ENCODE measurements around the gene PRPF40A. TPM values are rescaled to one million over a fixed set of nuclear protein-coding genes. Genes with fewer than 3 reads are reported as not detected.
"Not testable (repeated sequence)": the region's sequence is repeated elsewhere in the genome, so short reads cannot be mapped to it uniquely, and the experiment has no call there.

PRPF40A gene
- total RNA-seq: 105 TPM

DNA sequence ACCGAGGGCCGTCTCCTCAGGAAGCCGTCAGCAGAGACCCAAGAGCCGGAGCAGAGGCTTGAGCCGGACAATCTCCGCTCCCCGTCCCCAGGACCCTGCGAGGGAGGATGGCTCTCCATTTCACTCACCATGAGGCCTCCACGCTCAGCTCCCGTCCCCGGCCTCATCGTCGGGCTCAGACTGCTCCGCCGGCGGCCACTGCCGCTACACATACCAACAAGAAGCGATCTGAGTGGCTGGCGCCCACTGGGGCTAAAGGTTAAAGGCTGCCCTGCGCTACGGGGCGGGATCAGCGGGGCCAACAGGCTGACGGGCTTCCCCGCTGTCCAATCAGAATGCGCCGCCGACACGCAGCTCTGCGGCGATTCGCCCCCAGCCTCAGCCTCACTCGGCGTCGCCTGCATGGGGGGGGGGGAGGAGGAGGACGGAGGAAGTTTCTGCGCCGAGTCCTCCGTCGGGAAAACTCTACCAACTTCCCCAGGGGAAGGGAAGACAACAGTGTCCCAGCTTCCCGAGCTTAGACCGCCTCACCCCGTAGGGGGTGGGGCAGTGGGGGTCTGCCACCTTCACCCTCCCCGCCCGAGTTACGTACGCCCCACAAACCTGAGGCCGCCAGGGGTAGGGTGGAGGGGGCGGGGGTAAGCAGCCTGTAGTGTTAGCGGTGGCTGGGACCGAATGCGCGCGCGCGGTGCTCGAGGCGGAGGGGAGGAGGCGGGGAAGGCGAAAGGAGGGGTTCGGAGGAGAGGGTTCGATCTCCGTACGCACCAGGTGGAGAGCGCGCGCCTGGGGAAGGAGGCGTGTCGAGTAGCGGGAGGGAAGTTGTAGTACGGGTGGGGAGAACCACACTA, at the start of gene PRPF40A:
PRPF40A (minus strand) TSS at position 234 of the 848 bp plus-strand sequence; CDS start at position 212, 22 bp downstream.
- peak; percentile 87 to 92 for DNase-seq (ENCODE audit: low spot score in 2 of 2)
- FAIRE-seq: peak; percentile 71

DNA sequence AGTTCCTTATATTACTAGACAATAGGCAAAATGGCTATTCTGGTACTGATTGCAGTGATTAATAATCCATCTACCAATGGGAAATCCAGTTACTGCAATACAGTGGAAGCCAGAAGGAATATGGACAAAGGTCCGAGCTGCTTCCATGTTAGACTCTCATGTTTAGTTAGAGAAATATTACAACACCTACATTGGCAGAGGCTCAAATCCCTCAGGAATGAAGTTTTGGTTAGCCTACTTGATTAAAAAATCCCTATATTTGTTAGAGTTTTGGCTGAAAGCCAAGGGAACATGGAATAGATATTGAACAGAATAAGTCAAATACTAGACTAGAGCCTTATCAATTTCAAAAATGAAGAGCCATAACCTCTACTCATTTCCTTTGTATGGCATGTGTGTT, 49.7 kb upstream of the PRPF40A start:
- FAIRE-seq (no peak), DNase-seq (ENCODE audit: low spot score in 2 of 2) (no peak)

DNA sequence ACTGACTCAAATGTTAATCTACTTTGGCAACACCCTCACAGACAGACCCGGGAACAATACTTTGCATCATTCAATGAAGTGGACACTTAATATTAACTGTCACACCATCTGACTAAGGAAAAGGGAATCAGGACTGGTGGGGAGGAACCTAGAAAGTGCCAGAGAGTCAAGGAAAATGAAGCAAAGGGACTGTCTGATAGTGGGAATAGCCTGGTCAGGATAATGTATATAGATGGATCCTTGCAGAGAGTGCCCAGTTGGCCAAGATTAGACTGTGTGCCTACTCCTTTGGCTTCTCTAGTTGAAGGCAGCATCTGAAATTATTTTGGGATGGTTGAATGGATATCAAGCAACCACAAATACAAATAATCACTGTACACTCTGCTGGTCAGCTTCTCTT, 46.4 kb upstream of the PRPF40A start:
- DNase-seq (ENCODE audit: low spot score in 2 of 2) (no peak), FAIRE-seq (no peak)

DNA sequence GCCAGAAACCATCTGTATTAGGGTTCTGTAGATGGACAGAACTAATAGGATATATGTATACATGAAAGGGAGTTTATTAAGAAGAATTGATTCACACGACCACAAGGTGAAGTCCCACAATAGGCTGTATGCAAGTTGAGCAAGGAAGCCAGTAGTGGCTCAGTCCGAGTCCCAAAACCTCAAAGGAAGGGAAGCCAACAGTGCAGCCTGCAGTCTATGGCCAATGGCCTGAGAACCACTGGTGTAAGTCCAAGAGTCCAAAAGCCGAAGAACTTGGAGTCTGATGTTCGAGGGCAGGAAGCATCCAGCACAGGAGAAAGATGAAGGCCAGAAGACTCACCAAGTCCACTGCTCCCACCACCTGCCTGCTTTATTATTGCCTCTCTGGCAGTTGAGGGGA, 45.9 kb upstream of the PRPF40A start:
- not testable (repeated sequence) for FAIRE-seq; DNase-seq (ENCODE audit: low spot score in 2 of 2)

DNA sequence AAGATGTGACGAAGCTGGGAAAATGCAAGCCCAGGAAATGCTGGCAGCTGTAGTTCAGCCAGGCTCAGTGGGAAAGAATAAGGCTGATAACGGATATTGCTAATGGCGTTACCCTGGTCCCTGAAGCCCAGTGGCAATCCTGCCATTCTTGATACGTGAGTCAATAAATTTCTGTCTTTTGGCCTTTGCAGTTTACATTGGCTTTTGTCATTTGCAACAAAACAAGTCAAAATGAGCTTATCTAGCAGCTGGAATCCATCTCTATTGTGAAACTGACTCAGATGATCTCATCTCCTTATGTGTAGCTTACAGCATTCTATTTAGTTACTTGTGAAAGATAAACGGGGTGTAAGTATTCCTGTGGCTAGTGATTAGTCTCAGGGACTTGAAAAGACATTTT, 44.9 kb upstream of the PRPF40A start:
- DNase-seq (ENCODE audit: low spot score in 2 of 2) (no peak), FAIRE-seq (no peak)

DNA sequence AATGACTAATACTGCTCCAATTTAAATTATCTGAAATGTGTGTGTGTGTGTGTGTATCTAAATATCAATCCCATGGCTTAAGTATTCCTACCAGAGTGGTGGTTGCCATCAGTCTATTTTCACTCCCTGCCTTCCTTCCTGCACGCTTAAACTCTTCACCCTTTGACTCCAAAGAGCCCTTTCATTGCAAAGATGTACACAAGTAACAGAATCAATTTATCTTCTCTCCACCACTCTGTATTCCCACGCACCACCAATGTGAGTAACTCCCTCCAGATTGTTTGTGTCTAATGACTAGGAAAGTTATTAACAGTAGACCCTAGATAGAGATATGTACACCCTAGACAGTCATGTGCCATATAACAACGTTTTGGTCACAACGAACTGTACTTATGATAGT, 44.0 kb upstream of the PRPF40A start:
- FAIRE-seq: no peak
- DNase-seq (ENCODE audit: low spot score in 2 of 2): no peak

DNA sequence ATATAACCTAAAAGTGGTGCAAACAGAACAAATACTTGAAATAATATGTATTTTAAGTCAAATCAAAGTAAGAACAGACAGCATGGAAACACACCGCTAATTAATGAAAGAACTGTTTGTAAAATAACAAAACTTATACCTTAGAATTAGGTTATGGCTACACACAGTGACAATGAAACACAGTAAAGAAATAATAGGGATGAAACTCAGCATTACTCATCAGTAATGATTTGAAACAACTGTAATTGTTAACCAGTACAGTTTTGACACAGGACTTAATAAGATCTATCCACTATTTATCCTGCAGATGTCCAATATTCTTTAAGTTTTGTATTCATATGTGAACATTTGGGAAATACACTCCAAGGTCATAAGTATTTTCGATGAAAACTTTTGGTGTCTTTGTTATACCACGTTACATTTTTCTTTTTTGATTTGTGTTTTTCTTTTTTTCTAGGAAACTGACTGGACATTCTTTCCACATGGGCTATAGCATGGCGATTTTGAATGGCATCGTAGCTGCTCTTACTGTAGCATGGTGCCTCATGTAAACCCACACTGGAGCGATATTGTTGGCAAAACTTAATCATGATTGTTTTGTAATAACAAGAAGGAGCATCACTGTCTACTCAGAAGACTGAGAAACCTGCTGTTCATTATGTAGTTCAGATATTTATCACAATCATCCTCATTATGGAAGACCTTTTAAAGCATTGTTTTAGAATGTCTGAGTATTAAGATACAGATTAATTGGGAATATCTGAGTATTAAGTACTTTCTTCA, 42.2 kb upstream of the PRPF40A start:
- FAIRE-seq (no peak), DNase-seq (ENCODE audit: low spot score in 2 of 2) (no peak)

DNA sequence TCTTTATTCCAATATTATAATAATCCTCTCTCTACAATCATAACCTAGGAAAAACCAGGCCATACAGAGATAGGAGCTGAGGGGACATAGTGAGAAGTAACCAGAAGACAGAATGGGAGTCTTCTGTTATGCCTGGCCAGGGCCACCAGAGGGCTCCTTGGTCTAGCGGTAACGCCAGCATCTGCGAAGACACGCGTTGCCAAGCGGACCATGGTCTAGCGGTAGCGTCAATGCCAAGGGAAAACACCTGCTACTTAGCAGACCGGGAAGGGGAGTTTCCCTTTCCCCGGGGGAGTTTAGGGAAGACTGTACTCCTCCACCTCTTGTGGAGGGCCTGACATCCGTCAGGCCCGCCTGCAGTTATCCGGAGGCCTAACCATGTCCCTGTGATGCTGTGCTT, 37.8 kb upstream of the PRPF40A start:
- no peak for FAIRE-seq
- DNase-seq (ENCODE audit: low spot score in 2 of 2): no peak

DNA sequence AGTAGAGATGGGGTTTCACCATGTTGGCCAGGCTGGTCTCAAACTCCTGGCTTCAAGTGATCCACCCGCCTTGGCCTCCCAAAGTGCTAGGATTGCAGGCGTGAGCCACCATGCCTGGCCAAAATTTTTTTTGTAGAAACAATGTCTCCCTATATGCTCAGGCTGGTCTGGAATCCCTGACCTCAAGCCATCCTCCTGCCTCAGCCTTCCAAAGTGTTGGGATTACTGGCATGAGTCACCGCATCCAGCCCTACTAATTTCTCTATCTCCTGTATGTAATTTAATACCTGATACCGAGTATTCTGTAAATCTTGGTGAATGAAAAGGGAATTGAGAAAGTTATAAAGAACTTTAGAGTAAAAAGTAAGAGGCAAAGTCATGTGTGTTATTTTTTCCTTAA, 30.5 kb upstream of the PRPF40A start:
- FAIRE-seq; DNase-seq (ENCODE audit: low spot score in 2 of 2): not testable (repeated sequence)

DNA sequence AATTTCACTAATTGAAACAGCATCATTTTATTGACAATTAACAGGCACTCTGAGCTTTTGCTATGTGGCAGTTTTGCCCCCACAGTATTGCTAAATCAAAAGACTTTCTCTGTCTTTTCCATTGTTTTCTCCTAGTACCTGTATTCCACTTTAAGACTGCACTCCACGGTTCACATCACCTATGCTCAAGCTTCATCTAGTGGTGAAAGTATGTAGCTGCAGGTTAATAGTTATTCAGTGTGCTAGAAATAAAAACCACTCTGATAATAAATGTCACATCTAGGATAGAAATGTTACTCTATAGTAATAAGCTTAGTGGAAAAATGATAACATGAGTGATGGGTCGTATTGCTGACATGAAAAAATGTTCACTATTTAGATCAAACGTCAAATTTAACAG, 25.7 kb upstream of the PRPF40A start:
- FAIRE-seq: no peak
- DNase-seq (ENCODE audit: low spot score in 2 of 2): peak in 1 of 2 donors; percentile 7

DNA sequence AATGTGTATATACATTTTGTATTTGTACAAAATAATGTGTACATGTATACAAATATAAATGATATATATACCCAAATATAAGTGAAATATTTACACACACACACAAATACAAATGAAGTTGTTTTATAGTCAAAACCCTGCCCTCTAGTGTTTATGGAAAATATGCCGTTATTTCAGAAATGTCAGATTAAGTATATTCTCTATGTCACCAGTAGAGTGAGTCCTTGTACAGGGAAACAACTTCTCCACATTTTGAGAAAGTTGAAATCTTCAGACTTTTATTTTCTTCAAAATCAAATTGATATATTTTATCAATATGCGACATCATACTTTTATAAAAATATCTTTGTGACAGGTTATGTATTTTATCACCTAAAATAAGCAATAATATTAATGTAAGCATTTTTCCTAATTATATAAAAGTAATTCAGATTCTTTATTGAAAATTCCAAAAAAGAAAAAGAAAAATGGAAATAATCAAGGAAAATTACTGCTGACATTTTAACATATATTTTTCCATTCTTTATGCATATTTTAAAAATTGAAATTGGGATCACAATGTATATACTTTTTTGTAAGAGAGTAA, 23.6 kb upstream of the PRPF40A start:
- peak; percentile 99 for FAIRE-seq
- DNase-seq (ENCODE audit: low spot score in 2 of 2): peak; percentile 16 to 37

DNA sequence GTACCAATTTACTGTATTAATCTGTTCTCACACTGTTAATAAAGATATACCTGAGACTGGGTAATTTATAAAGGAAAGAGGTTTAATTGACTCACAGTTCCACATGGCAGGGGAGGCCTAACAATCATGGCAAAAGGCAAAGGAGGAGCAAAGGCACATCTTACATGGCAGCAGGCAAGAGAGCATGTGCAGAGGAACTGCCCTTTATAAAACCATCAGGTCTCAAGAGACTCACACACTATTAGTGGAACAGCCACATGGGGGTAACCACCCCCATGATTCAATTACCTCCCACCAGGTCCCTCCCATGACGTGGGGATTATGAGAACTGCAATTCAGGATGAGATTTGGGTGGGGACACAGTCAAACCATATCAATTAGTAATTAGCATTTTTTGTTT, 22.4 kb upstream of the PRPF40A start:
- FAIRE-seq; DNase-seq (ENCODE audit: low spot score in 2 of 2): not testable (repeated sequence)

DNA sequence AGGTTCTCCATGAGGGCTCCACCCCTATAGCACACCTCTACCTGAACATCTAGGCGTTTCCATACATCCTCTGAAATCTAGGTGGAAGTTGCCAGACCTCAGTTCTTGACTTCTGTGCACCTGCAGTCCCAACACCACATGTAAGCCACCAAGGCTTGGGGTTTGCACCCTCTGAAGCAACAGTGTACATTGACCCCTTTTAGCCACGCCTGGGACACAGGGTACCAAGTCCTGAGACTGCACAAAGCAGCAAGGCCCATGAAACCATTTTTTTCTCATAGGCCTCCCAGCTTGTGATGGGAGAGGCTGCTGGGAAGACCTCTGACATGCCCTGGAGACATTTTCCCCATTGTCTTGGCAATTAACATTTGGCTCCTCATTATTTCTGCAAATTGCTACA, 21.2 kb upstream of the PRPF40A start:
- FAIRE-seq (no peak), DNase-seq (ENCODE audit: low spot score in 2 of 2) (no peak)

DNA sequence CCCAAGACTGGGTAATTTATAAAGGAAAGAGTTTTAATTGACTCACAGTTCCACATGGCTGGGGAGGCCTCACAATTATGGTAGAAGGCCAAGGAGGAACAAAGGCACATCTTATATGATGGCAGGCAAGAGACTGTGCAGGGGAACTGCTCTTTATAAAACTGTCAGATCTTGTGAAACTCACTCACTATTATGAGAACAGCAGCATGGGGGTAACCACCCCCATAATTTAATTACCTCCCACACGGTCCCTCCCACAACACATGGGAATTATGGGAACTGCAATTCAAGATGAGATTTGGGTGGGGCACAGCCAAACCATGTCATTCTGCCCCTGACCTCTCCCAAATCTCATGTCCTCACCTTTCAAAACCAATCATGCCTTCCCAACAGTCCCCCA, 20.2 kb upstream of the PRPF40A start:
- not testable (repeated sequence) for FAIRE-seq; DNase-seq (ENCODE audit: low spot score in 2 of 2)

DNA sequence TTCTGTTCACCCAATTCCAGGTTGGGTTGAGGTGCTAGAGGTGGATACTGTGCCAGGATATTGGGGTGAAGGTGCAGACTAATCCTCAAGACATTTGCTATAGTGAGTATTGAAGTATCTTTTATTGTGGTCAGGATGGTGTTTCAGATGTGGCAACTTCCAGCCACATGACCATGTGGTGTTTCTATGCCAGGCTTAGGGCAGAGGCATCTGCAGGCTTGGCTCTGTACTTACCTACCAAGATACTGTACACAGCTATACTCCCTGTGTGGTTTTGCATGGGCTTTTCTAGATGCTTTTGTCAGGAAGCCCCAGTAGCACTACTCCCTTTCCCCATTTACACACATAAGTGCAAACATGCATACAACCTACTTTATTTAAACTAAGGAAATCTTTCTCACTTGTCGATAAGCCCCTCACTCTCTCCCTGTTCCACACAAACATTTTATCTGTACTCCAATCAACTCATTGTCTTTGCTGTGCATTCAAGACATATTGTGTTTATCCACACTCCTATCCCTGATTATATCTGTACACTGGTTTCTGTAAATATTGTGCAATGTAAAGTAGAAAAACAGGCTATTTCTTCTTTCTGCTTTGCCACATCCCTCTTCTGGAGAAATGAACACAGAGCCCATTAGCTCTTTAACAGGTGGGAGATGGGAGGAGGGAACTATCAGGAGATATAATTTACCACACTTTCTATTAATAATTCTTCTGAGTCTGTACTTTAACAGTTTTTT, 13.5 kb upstream of the PRPF40A start:
- no peak for FAIRE-seq

DNA sequence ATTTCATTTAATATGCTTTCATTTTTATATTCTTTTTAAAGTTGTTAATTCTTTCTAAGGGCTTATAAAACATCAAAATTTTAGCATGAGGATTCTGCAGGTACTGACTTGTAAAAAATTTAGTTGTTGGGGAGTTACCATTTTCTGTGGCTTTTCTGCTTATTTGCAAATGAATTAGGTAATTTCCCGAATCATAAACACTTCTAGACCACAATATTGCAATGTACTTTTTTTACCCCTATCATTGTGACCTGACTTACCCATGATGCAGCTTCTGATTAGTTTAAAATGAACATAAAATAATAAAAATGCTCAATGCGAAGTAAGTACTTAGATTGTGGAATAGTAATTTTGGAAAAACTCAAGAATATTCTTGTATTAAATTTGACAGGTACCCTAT, 12.6 kb upstream of the PRPF40A start:
- DNase-seq (ENCODE audit: low spot score in 2 of 2) (no peak), FAIRE-seq (no peak)

More for the DNA sequence above, 13.5 kb upstream of the PRPF40A start:
- DNase-seq (ENCODE audit: low spot score in 2 of 2): no peak

DNA sequence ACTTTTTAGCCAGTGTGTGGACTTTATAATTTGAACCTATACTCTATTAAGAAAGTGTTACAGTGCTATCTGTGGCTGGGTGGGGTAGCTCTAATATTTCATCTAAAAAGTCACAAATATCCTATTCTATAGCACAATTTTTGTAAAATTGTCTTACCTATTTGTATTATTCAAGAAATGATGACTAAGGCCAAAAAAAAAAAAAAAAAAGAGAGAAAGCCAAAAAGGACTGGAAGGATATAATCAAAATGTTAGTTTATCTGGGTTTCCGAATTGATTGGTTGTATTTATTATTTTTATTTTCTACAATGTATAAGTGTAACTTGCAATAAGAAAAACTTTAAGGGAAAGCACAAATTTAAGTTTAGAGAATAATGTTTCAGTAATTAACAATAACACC, 6.7 kb upstream of the PRPF40A start:
- no peak for DNase-seq (ENCODE audit: low spot score in 2 of 2)
- FAIRE-seq: no peak

DNA sequence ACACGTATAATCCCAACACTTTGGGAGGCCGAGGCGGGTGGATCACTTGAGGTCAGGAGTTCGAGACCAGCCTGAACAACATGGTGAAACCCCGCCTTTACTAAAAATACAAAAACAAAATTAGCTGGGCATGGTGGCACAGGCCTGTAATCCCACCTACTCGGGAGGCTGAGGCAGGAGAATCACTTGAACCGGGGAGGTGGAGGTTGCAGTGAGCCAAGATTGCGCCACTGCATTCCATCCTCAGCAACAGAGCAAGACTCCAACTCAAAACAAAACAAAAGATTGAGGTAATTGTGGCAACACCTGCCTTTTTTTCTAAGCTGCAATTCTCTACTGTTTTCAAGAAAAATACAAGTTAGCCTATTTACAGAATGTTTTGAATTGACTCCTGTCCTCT, 5.4 kb upstream of the PRPF40A start:
- not testable (repeated sequence) for DNase-seq (ENCODE audit: low spot score in 2 of 2); FAIRE-seq

DNA sequence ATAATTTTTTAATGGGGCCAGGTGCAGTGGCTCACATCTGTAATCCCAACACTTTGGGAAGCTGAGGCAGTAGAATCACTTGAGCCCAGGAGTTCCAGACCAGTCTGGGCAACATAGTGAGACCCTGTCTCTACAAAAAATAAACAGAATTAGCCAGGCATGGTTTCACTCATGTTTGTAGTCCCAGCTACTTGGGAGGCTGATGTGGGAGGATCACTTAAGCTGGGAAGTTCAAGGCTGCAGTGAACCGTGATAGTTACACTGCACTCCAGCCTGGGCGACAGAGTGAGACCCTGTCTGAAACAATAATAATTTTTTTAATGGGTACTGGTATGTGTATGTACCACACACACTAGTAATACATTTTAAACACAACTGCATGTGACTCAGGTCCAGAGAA, 3.5 kb upstream of the PRPF40A start:
- no peak for FAIRE-seq
- no peak for DNase-seq (ENCODE audit: low spot score in 2 of 2)

DNA sequence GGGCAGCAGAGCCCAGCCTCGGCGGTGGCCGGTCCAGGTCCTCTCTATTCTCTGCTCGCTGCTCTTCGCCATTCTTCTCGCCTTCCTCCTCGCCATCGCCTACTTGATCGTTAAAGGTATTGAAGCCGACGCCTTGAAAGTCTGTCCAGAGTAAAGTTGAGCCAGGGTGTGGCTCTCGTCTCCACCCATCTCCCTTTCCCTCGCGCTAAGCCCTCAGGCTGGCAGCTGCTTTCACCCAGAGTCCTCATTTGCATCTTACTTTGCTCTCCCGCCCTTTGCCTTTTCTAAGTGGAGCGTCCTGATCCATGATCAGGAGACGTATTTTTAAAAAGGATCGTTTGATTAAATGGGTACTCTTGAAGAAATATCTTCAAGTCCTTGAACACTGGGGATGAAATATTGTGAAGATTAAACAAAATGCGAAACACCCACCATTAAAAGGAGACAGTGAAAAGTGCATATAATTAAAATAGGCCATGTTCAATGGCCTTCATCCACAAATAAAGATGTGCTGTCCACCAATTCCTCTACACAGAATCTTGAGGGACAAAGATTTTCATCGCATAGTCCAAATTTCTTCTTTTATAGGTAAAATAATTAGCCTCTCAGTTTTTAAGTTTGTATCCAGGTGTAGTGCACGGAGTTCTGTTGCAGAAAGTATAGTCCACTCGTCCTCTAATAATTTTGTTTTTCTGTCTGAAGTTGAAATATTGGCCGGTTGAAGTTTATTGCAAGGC, 1.8 kb upstream of the PRPF40A start:
- no peak for FAIRE-seq

More for the DNA sequence above, 1.8 kb upstream of the PRPF40A start:
- DNase-seq (ENCODE audit: low spot score in 2 of 2): no peak

Data from frontal cortex (tissue), 4 donors.